GM18502 (cell line): Measurements from ENCODE around the gene LAPTM5.
A peak's percentile ranks its signal among the peaks of the same experiment; 100 is the strongest.

ENCODE experiments used
- ATAC-seq: cut with Tn5 transposase; IDR thresholded peaks from one replicate; pipeline ENCODE4 v1.9.1; 2021; ENCODE audit warnings: mild to moderate bottlenecking; ENCODE audit not compliant: unreplicated experiment, poor library complexity

LAPTM5 gene

DNA sequence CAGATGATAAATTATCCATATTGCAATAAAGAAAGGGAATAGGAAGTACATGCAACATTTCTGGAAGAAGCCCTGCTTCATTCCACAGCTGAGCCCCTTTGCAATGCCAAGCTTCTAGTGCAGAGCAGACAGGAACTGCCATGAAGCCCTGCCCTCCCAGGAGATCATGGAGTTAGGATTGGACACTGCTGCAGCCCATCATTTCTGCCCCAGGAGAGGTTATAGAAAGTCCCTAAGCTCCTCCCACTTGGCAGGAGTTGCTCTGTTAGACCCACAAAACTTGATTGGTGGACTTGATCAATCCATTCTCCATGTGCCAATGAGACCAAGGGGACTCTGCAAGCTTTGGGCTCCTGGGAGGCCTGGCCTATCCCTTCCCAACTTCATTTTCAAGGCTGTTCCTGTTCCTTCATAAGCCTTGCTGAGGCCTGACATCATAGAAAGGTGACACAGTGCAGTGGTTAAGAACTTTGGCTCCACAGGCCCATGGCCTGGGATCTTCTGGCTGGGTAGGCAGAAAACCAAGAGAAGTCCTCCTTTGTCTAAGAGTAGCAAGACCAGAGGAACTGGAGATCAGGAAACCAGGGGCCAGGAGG is 1.3 kb upstream of the LAPTM5 start:
- no peak for ATAC-seq

DNA sequence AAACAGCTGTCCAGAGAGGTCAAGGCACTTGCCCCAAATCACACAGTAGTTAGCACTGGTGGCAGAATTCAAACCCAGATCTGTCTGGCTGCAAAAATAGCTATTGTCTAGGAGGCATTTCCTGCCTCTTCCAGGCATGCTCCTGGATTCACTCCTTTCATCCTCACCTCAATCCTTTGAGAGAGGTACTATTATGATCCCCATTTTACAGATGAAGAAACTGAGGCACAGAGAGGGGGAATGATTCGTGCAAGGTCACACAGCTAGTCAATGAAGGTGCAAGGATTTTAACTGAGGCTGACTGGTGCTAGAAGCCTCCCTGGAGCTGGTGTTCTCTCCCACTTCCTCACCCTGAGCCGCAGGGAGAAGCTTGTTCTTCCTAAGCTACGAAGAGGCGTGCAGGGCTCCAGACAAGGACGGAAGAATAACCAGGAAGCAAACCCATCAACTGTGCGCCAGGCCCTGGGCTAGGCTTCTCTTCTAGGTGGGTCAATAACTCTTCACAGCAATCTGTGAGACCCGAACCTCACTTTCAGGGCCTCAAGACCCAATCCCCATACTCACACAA is 631 bp upstream of the LAPTM5 start:
- ATAC-seq = no peak

DNA sequence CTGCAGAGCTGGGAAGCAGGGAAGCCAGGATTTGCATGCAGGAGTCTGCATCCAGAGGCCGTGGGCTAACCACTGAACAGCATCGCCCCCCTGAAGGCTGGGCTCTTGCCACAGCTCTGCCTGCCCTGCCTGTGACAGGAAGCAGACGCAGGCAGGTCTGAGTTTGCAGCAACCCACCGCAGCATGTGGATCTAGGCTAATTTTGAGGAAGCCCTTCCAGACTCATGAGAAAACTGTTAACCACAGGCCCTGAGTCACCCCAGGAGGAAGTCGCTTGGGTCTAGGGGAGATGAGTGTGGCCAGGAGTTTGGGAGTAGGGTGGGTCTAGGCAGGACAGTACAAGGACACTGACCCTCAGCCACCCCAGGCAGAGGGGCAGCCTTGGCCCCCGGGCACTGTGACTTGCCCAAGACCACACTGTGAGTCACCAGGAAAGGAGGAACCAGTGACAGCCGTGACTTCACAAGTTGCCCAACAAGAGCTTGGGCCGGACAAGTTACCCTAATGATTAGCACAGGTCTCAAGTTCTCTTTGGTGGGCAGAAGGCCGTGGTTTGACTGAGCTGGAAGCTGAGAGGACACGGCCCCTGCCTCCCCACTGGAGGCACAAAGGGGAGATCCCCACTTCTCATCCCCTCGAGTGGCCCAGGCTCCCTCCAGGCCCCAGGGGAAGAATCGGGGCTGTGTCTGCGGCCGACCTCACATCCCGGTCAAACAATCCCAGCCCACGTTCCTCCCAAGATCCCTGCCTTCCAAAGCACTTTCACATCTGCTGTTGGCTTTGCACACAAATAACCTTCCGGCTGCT is 826 bp downstream of the LAPTM5 start:
- ATAC-seq = no peak

DNA sequence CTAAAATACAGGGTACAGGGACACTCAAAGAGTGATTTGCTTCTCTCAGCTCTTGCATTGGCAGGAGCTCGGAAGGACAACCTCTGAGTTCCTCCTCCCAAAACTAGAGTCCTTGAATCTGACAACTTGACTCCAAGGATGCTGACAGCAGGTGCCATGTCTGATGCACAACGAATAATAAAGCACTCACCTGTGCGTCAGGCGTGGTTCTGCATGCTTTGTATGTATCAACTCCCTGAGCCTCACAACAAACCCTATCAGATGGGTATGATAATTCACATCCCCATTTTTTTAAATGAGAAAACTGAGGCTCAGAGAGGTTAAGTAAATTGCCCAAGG is 1.4 kb downstream of the LAPTM5 start:
- no peak for ATAC-seq

DNA sequence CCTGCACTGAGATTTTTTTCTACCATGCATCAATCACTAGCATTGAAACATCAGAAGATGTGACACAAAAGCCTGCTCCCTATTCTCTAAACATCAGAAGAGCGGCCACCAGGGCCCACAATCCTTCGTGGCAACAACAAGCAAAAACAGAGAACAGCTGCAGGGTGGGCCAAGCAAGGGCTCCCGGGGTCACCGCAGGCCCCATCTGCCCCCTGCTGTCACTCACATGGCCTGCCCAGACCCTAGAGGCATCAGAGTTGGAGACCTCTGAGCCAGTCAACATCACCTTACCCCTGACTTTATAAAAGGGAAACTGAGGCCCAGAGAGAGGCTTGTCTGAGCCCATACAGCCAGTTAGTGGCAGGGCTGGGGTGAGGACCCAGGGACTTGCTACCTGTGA is 1.8 kb downstream of the LAPTM5 start:
- no peak for ATAC-seq

DNA sequence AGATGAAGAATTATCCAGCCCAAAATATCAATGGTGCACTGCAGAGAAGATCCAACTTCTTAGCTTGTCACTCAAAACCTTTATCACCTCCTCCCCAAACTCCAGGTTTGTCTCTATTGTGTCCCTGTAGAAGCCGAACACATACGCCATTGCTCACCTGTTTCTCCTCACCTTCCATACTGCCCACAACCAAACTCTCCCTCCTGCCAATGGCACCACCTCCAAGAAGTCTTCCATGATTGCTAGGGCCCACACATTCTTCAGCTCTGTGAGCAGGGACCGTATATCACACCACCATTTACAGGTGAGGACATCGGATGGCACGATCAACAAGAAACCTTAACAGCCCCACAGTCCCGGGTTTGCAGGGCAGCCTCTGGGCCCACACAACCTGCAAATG is 2.2 kb downstream of the LAPTM5 start:
- ATAC-seq = no peak

DNA sequence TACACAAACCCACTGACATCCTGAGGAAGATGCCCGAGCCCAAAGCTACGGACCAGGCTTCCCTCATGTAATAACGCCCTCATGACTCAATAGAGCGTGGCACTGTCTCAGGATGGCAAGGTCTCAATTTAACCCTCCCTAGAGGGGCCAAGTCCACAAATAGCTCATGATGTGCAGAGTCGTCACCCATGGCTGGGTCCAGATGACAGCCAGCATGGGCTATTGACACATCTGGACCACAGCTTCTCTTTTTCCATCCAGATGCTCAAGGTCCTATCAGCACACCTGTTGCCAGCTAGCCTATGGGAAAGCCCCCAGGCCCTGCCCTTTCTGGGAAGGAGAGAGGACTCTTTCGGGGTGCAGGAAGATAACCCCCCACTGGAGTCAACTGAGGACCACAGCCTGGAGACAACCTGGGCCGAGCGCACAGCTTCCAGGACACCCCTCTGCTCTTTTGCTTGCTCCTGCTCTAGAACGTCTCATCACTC is 2.8 kb downstream of the LAPTM5 start:
- ATAC-seq = peak; percentile 45

DNA sequence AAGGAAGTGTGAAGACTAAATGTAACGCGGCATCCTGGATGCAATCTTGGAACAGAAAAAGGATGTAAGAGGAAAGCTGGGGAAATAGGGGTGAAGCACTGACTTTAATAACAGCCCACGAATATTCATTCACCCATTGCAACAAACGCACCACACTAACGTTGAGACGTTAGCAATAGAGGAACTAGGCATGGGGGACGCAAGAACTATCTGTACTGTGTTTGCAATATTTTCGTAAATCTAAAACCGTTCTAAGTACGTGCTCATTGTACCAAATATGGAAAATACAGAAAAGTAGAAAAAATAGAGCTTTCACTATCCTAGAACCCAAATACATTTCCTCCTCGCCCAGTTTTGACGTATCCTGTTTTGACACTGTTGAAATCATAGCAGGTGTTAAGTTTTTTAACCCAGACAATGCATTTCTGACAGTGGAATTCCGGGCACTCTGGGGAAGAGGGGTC is 3.9 kb downstream of the LAPTM5 start:
- ATAC-seq = no peak

DNA sequence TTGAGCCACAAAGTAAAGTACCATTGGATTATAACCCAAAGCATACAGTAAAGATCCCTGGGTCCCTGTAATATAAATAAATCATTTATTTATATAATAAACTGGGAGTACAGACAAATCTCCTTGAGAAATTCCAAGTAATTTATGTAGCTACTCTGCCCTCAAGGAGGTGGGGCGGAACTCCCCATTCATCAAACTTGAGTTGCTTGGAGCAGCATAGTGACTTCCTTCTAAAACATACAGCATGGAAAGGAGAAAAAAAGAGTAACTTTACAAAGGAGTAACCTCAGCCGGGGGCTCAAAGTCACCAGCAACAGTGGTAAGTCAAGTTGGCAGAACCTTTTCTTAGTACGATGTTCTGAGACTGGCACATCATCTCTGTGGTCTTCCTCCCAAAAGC is 4.5 kb downstream of the LAPTM5 start:
- ATAC-seq = no peak

DNA sequence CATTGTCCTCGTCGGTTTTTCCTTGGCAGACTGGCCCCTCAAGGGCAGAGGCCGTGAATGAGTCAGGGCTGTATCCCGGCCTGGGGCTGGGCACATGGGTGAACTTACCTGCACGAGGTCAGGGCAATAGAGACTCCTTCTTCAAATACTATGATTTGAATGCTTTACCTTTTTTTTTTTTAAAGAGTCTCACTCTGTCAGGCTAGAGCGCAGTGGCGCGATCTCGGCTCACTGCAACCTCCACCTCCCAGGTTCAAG is 5.0 kb downstream of the LAPTM5 start:
- ATAC-seq = no peak

DNA sequence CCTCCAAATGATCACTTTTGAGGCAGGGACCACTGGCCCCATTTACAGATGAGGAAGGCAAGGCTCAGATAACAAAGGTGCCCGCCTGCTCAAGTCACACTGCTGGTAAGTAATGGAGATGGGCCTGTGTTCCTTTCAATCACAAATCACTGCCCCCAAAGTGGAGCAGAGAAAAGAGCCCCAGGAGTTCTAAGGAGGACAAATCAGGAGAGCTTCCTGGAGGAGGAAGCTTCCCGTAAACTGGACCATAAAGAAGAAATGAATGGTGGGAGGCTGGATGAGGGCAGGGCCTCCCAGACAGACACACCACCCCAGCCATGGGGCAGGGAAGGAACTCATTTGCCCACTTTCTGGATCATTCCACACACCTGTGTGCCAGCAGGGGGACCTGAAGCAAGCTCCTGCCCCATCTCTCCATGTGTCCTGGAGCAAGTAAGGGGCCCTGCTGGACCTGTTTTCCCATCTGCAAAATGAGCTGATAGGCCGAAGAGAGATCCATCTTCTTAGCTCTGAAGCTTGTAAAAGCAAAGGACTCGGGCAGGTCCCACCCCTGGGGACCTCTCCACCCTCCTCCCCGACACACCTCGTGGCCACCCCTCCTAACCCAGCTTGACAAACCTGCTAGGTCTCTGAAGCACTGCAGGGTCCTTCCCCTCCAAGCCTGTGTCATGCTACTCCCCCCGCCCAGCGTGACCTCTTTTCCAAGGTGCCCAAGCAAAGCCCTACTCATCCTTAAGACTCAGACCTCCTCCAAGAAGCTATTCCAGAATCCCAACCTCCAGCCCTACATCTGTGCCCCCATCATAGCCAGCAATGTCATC is 5.5 kb downstream of the LAPTM5 start:
- no peak for ATAC-seq

DNA sequence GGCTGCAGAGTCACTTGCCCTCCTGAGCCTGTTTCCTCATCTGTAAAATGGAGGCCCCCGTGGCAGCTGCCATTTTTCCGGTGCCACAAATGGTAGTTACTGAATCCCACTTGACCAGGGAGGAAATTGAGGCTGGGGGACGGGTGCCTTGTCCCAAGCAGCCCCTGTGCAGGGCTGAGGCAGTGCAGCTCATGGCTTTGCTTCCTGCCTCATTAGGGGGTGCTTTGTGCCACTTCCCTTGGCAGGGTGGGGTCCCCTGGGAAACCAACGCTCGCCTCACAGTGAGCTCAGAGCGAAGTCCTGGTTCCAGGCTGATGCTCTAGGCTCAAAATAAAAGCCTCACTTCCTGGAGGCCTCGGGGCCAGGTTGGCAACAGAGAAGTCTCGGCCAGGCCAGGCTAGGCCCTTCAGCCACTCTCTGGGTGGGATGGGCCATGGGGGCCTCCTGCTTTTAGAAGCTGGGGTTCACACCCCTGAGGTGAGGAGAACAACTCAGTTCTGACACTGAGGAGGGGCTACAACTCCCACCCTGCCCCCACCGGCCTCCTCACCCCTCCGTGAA is 6.8 kb downstream of the LAPTM5 start:
- ATAC-seq = no peak

DNA sequence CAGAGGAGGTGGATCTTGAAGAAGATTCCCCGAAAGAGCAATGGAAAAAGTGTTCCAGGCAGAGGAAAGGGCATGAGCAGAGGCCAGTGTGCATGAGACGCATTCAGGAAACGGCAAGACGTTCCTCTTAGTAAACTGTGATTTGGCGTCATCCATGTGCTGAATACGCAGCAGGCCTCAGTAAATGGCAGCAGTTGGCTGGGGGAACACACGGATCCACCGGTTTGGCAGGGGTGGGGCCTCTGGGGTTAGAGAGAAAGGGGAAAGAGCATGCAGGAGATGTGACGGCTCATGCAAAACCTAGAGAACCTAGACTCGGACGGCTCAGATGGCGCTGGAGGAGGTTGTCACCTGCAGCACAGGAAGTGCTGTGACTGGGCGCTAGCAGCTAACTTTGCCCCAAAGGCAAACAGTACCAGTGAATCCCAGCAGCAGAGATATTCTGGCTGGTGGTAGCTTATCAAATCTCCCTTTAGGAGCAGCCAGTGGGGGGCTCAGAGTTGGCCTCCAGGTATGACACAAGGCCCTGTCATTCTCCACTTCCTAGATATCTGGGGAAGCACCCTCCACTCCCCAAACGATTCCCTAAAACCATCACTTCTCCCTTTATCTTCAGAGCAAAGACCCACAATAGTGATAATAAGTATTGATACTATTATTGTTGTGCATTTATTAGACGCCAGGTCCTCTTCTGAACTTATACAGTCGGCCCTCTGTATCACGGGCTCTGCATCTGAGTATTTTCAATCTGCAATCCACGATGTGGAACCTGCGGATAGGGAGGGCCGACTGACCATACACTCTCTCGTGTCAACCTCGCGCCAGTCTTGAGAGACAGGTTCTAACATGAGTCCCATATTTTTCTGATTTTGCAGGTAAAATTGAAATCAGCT is 7.6 kb downstream of the LAPTM5 start:
- ATAC-seq = no peak

DNA sequence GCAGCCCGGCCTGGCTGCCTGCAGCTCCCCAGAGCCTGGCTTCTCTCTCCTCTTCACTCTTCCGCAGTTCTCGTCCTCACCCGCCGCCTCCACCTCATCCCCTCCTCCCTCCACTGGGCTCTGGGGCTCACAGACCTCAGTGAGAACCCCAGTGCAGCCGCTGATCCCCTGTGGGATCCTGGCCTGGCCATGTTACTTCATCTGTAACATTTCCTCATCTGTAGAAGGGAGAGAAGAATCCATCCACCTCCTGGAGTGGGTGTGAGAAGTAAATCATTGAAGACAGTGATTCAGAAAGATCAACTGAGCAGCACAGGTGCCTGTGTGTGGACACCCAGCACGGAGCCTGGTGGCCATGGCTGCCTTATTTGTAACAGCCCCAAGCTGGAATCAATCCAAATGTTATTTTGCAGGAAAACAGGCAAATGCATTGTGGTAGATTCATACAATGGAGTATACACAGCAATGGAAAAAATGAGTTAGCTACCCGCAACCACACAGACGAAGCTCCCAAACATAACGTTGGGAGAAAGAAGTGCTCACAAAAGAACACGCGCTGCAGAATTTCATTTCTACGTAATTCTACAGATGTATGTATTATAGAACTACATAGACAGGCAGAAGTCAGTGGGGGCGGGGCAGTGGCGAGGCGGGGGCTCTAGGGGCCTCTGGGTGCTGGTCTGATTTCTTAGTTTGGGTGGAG is 8.7 kb downstream of the LAPTM5 start:
- no peak for ATAC-seq

DNA sequence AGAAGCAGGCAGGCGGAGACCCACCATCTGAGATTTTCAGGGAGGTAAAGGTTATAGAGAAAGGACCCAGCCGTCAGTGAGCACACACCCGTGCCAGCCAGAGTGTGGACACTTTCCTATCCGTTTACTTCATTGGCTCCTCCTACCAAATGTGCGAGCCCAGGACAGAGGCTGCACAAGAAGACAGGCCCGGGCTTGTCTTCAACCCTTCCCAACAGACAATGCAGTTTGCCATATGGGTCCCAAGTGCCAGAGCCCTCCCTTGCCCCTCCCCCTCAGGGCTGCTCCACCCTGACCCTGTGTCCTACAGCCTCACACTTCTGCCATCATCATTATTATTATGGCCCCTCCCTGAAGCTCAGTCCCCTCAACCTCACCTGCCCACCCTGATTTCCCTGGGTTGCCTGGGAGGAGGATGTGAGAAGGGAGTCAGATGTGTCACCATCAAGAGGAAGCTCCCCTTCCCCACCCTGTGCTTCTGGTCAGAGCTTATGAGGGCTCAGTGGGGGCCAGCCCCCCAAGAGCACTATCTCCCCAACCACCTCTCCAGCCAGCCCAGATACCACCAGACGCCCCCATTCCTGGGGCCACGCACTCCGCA is 9.4 kb downstream of the LAPTM5 start:
- no peak for ATAC-seq

DNA sequence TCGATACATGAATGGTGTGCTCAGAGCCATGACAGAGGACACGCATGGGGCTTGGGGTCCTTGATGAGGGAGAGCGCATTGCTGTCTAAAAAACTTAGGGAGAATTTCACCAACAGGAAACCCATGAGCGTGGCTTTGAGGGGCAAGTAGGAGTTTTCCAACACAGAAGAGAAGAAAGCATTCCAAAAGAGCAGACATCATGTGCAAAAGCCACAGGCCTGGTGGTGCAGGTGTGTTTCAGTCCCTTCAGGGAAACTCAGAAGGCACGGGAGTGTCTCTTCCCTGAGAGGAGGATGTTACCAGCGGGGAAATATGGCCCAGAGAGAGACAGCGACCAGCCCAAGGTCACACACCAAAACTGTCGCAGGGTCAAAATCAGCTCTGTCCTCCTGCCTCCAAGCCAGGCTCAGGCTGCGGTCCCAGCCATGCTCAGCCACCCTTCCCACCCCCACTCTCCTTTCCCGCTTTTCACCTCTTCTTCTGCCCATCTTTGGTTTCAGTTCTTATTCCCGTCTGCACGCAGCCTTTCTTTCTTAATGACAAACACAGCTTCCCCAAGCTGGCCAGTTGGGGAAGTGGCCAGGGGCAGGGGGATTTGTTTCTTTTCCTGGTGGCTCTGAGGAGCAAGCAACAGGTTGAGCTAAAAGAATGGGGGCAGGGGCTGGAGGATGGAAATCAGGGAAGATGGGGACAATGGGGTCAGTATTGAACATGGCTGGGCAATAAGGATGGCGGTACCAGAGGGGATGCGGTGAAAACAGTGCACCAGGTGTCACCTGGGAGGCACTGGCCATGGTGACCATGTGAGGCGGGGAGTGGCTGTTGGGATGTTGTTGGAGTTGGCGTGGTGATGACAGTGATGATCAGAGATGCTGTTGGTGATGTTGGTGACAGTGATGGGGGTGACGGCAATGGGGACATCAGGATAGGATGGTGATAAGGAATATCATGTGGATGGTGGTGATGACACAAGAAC is 10.3 kb downstream of the LAPTM5 start:
- no peak for ATAC-seq

DNA sequence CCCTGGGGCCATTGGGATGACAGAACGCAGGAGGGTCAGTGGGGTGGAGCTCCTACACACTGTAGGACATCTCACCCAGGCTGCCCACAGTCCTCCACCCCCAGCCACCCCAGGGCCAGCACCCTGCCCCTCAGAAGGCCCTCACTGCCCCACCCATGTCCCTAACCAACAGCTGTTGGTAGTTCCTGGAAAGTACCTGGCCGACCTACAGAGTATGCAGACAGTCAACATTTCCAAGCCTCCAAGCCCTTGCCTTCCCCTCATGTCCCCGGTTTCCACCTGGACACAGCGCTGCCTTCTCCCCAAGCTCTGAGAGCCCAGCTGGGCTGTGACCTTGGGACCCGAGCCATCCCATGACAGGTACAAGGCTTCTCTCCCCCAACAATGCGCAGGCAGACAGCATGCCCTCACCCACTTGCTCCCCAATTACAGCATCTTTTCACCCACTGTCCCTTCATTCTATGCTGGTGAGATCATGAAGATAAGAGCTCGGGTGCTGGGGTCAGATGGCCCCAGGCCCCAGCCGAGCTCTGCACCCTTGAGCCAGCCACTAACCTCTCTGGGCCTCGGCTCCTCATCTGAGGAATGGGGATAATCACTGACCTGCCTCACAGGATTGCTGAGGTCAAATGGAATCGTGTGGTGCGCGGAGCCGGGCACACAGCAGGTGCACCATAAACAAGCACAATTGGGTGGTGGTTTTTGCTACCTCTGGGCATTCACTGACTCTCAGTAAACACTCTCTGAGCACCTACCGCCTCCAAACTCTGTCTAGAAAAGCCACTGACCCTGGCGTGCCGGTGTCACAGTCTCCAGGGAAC is 11.2 kb downstream of the LAPTM5 start:
- ATAC-seq = no peak
